ENCODE measurements around the gene DAZ2.
"Not testable (repeated sequence)": the region's sequence is repeated elsewhere in the genome, so short reads cannot be mapped to it uniquely, and the experiment has no call there.

The DAZ2 gene

DNA sequence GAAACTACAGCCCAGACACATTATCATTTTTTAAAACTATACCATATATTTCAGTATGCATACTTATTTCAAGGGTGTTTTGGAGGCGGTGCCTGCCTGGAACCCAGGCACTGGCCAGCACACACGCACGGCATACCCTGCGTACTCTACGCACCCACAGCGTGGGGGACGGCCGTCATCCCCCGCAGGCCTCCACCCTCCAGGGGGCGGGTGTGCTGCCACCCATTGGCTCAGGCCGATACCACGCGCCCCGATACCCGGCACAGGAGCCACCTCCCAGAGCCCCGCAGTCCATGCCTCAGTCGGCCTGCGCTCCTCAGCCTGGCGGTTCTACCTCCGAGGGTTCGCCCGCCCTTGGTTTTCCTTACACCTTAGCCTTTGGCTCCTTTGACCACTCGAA, at the start of gene DAZ2:
Gene DAZ2 (plus strand): TSS at position 301 of the 400 bp plus-strand sequence. CDS start 208 bp downstream, outside the sequence.
- DNase-seq, result not testable (repeated sequence)

- not testable (repeated sequence) for DNase-seq
These were observed 20.4 kb upstream of the DAZ2 start, which contains the start of gene DAZ1 for GRCh38 chrY:23198908-23199307. Gene DAZ1 (minus strand): TSS chrY:23199008. CDS start chrY:23198800, 208 bp downstream.

GRCh38 chrY:23207455-23207854, 11.9 kb upstream of the DAZ2 start:
- DNase-seq, result not testable (repeated sequence)

DNA sequence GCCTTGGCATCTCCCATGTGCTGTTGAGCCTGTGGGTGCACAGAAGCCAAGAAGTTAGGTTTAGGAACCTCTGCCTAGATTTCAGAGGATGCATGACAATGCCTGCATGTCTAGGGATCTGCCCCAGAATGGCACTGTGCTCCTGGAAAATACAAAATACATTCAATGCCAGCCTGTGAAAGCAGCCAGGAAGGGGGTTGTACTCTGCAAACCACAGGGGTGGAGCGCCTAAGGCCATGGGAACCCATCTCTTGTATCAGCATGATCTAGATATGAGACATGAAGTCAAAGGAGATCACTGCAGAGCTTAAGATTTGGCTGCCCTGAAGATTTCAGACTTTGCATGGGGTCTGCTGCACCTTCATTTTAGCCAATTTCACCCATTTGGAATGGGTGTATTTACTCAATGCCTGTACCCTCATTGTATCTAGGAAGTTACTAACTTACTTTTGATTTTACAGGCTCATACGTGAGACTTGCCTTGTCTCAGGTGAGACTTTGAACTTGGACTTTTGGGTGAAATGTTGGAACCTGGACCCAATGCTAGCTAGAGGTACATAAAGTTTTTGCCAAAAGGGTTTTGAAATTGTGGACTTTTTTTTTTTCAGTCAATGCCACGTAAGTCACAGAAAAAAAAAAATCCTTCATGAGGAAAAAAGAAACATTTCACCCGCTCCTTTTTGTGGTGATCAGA, 9.4 kb upstream of the DAZ2 start:
- not testable (repeated sequence) for DNase-seq

- not testable (repeated sequence) for DNase-seq
These were observed 8.7 kb upstream of the DAZ2 start for GRCh38 chrY:23210681-23211080.

Data from activated CD4-positive, alpha-beta T cell treated with anti-CD3 and anti-CD28 coated beads, Interleukin-2, amount 50 U/mL, for 48 hours (primary cell).